Measurements from ENCODE around the gene GTPBP8. TPM values are rescaled to one million over a fixed set of nuclear protein-coding genes. Genes with fewer than 3 reads are reported as not detected.

Gene GTPBP8
- total RNA-seq, result 10 to 100 TPM; 12.4 to 18.7 TPM

- no peaks in the 10 kb centered on the region for H3K4me1 ChIP-seq (replicated peaks)
- no peaks in the 10 kb centered on the region for H3K9me3 ChIP-seq
- no peaks in the 10 kb centered on the region for H3K36me3 ChIP-seq
- TF ChIP-seq POLR2AphosphoS5 (IDR thresholded peaks at IDR 0.05) (peak; percentile 92), POLR2A (IDR thresholded peaks at IDR 0.05) (peak; percentile 76), CTCF (IDR thresholded peaks at IDR 0.05) (peak in 1 of 4 experiments; percentile 16)
- H3K27me3 ChIP-seq (replicated peaks; ENCODE audit: insufficient read depth), result no peaks in the 10 kb centered on the region
- 1% methylated on average over 70 of the region's 70 CpGs for WGBS
- intact Hi-C loops (cut with DNase I), result no loop called here
- H3K27ac ChIP-seq, result peak within 1 kb of the TSS; percentile 92 to 94
- DNase-seq (ENCODE audit: low spot score), result peak; percentile 89
- peak within 1 kb of the TSS; percentile 56 to 60 for H3K4me3 ChIP-seq
Measured at GRCh38 chr3:112990672-112991602, at the start of gene GTPBP8. GTPBP8 (plus strand) TSS chr3:112990984; CDS start chr3:112991000, 16 bp downstream.

- no peaks in the 10 kb centered on the region for H3K27me3 ChIP-seq (replicated peaks; ENCODE audit: insufficient read depth)
- H3K4me1 ChIP-seq (replicated peaks), result no peaks in the 10 kb centered on the region
- DNase-seq (ENCODE audit: low spot score), result no peak
- no peak overlapping the region for H3K27ac ChIP-seq
- H3K4me3 ChIP-seq, result no peak overlapping the region
- WGBS, result 79% methylated on average over 9 of the region's 9 CpGs
- TF ChIP-seq POLR2A (IDR thresholded peaks at IDR 0.05), result no peak
- no peak for TF ChIP-seq CTCF (IDR thresholded peaks at IDR 0.05)
- no peak for TF ChIP-seq POLR2AphosphoS5 (IDR thresholded peaks at IDR 0.05)
- no peaks in the 10 kb centered on the region for H3K9me3 ChIP-seq
- no peaks in the 10 kb centered on the region for H3K36me3 ChIP-seq
- intact Hi-C loops (cut with DNase I), result no loop called here
Measured at GRCh38 chr3:112948346-112948838, 42.4 kb upstream of the GTPBP8 start.

- H3K4me3 ChIP-seq, result no peak overlapping the region
- H3K9me3 ChIP-seq, result no peaks in the 10 kb centered on the region
- H3K4me1 ChIP-seq (replicated peaks), result no peaks in the 10 kb centered on the region
- H3K27ac ChIP-seq, result no peak overlapping the region
- TF ChIP-seq POLR2AphosphoS5 (IDR thresholded peaks at IDR 0.05), result no peak
- intact Hi-C loops (cut with DNase I), result no loop called here
- no peak for DNase-seq (ENCODE audit: low spot score)
- H3K27me3 ChIP-seq (replicated peaks; ENCODE audit: insufficient read depth), result no peaks in the 10 kb centered on the region
- no peaks in the 10 kb centered on the region for H3K36me3 ChIP-seq
Measured at GRCh38 chr3:112956351-112956750, 34.4 kb upstream of the GTPBP8 start.

GRCh38 chr3:112958811-112959560, 31.8 kb upstream of the GTPBP8 start:
- no peak for DNase-seq (ENCODE audit: low spot score)
- TF ChIP-seq POLR2A (IDR thresholded peaks at IDR 0.05), result no peak
- TF ChIP-seq CTCF (IDR thresholded peaks at IDR 0.05), result no peak
- no peak for TF ChIP-seq POLR2AphosphoS5 (IDR thresholded peaks at IDR 0.05)
- WGBS, result 63% methylated on average over 6 of the region's 6 CpGs
- H3K4me3 ChIP-seq, result no peak overlapping the region
- no peaks in the 10 kb centered on the region for H3K4me1 ChIP-seq (replicated peaks)
- intact Hi-C loops (cut with DNase I), result no loop called here
- H3K36me3 ChIP-seq, result no peaks in the 10 kb centered on the region
- no peaks in the 10 kb centered on the region for H3K9me3 ChIP-seq
- no peaks in the 10 kb centered on the region for H3K27me3 ChIP-seq (replicated peaks; ENCODE audit: insufficient read depth)
- no peak overlapping the region for H3K27ac ChIP-seq

- Histone ChIP-seq H3K27ac (no peak overlapping the region), H3K9me3 (no peaks in the 10 kb centered on the region), H3K27me3 (replicated peaks; ENCODE audit: insufficient read depth) (no peaks in the 10 kb centered on the region), H3K4me1 (replicated peaks) (no peaks in the 10 kb centered on the region), H3K4me3 (no peak overlapping the region), H3K36me3 (no peaks in the 10 kb centered on the region)
- no peak for TF ChIP-seq POLR2AphosphoS5 (IDR thresholded peaks at IDR 0.05)
- TF ChIP-seq CTCF (IDR thresholded peaks at IDR 0.05), result no peak
- TF ChIP-seq POLR2A (IDR thresholded peaks at IDR 0.05), result no peak
- DNase-seq (ENCODE audit: low spot score), result no peak
- intact Hi-C loops (cut with DNase I), result no loop called here
Measured at GRCh38 chr3:112963683-112964082, 27.1 kb upstream of the GTPBP8 start.

Measured in prostate gland (tissue), 2 donors.